KBM-7 (cell line): Measurements from ENCODE around the gene UNC79.
"Not testable (repeated sequence)": the region's sequence is repeated elsewhere in the genome, so short reads cannot be mapped to it uniquely, and the experiment has no call there.

Experiments
- DNase-seq: peaks from one replicate; pipeline ENCODE4 v3.0.0-alpha.2; 2015
- in situ Hi-C: fragments of 300-500 bp; cut with MboI; formaldehyde crosslinking; loops from 2 replicates; pipeline ENCODE4 v1.14.3; 2020; ENCODE audit warnings: low sequenced_read_pairs, low pct_unique_long_range_greater_than_20kb, mixed read lengths

The UNC79 gene

DNA sequence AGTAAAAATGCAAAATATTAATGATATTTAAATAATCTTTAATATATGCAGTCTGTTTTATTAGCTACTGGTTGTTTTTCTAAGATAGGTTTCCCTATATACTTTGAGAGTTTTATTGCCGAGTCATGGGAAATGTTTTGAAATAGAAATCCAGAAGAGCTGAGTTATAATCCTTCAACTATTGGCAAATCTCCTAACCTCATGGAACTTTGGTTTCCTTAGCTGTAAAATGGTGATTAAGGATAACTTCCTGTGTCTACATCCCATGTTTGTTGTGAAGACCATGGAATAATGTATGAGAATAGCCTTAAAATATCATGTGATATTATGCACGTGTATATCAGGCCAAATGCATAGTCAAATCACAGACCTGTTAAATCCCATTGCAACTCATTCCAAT is 51.0 kb downstream of the UNC79 start:
- in situ Hi-C loops, result no loop called here
- no peak for DNase-seq

DNA sequence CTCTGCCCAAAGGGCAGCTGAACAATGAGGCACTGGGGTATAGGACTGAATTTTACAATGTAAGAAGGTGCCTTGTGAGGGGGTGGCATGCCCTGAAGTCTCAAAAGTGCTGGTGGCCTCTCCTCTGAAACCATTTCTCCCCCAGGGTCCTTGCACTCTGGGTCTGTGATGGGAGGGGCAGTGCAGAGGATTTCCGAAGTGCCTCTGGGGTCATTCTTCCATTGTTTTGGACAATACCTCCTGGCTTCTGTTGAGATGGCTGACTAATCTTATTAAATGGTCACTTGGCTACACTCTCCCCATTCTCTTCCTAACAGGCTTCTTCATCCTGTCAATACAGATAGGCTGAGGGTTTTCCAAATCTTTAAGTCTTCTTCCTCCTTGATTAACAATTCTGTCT is 59.3 kb downstream of the UNC79 start:
- in situ Hi-C loops, result no loop called here
- no peak for DNase-seq

DNA sequence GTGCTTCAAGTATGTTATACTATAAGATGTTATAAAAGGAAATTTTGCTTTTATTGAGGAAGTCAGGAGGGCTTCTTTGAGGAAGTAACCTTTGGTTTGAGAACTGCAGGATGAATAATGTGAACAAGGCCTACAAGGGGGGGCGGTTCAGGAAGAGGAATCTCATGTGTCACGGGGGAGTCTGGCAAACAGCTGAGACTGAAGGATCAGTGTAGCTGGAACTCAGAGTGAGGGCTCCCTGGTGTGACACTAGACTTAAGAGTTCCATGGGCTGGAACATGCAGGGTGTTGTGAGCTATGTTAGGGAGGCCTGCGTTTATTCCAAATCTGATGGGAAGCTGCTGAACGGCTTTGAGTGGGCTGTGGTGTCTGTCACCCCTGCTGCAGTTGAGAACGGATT is 62.3 kb downstream of the UNC79 start:
- in situ Hi-C loops, result no loop called here
- DNase-seq, result peak; percentile 54

DNA sequence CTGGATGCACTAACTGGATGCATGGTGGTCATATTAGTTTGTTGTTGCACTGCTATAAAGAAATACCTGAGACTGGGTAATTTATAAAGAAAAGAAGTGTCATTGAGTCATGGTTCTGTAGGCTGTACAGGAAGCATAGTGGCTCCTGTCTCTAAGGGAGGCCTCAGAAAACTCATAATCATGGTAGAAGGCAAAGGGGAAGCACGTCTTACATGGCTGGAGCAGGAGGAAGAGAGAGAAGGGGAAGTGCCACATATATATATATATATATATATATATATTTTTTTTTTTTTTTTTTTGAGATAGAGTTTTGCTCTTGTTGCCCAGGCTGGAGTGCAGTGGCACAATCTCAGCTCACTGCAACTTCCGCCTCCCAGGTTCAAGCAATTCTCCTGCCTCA is 62.9 kb downstream of the UNC79 start:
- DNase-seq, result peak; percentile 58
- in situ Hi-C loops, result not testable (repeated sequence)

DNA sequence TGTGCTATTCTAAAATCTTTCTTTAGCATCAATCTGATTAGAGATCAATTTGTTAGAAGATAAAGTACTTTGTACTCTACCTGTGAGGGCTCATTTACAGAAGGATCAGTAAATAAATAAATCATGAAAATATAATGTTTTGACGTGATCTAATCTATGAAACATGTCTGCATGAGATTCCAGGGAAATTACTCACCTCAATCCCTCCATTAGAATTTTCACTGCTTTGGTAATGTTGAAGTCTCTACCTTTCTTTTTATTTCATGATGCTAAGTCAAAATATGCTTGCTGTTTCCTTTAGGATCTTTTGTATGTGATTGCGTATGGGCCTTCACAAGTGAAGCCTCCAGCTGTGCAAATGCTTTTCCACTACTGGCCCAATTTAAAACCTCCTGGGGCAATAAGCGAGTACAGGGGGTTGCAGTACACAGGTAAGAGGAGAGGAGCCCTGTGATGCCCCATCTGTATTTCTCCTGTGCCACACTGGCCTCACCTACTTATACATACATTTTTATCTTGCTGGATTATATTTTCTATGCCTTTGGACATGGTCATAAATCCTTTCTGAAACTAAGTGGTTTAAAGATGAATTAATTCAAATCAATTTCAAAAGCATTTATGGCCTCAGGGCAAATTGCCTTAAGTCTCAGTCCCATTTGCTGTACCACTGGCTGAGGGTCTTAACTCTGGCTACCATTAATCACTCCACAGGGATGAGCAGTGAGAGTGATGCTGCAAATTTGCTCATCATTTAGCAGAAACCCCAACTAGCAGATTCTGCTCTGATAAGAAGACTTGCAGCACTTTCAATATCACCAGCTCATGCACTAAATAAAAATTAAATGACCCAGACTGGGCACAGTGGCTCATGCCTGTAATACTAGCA is 66.4 kb downstream of the UNC79 start:
- no peak for DNase-seq
- in situ Hi-C loops, result no loop called here

DNA sequence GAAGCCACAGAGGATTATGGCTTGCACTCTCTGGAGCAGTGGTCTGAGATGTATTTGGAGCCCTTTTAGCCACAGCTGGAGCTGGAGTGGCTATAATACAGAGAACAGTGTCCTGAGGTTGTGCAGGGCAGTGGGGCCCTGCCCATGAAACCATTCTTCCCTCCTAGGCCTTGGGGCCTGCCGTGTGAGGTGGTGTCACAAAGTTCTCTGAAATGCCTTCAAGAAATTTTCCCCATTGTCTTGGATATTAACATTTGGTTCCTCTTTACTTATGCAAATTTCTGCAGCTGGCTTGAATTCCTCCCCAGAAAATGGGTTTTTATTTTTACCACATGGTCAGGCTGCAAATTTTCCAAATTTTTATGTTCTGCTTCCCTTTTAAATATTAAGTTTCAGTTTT is 79.3 kb downstream of the UNC79 start:
- in situ Hi-C loops, result no loop called here
- DNase-seq, result no peak

DNA sequence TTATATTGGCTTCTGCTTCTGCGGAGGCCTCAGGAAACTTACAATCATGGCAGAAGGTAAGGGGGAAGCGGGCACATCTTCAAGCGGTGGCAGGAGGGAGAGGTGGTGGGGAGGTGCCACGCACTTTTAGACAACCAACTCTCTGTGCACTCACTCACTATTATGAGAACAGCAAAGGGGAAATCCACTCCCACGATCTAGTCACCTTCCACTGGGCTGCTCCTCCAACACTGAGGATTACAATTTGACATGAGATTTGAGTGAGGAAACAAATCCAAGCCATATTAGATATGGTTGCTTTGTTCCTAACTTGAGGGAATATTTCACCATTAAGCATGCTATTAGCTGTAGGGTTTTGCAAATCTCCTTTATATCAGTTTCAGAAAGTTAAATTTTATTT is 80.3 kb downstream of the UNC79 start:
- DNase-seq, result no peak
- in situ Hi-C loops, result no loop called here

DNA sequence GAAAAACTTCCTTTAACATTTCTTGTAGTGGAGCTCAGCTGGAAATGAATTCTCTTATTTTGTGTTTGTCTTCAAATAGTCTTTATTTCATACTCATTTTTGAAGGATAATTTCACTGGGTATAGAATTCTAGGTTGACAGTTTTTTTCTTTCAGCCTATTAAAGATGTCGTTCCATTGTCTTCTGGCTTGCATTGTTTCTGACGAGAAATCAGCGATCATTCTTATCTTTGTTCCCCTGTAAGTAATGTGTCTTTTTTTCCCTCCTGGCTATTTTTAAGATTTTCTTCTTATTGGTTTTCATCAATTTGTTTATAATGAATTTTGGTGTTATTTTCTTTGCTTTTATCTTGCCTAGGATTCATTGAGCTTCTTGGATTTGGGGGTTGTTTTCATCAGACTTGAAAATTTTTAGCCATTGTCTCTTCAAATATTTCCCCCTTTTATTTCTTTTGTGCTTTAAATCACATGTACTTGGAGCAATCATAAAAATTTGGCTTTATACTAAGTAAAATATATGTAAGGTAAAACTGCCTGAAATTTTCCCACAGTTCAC is 89.4 kb downstream of the UNC79 start:
- in situ Hi-C loops, result no loop called here
- DNase-seq, result no peak

DNA sequence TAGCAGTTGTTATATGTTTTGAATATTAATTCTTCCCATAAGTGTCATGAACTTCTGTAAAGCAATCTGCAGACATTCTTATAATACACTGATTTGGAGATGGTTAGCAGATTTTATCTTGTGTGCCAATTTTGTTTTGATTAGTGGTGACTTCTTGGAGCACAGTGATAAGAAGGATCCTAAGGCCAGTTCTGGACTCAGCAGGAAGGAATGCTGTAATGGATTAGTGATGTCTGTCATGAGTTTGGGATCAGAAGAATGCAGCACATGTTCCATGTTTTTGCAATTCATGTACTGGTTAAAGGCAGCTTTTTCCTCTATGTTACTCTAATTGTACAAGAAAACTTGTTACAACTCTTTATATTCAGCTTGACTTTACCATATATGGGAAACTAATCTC is 91.5 kb downstream of the UNC79 start:
- DNase-seq, result no peak
- in situ Hi-C loops, result no loop called here

DNA sequence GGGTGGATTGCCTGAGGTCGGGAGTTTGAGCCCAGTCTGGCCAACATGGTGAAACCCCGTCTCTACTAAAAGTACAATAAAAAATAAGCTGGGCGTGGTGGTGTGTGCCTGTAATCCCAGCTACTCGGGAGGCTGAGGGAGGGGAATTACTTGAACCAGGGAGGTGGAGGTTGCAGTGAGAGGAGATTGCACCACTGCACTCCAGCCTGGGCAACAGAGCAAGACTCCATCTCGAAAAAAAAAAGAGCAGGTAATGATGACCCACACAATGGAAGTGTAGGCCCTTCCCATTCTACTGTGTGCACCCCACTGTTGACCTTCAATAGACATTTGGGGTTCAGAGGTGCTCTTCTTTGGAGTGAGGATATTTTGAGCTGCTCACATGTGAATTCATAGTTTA is 94.5 kb downstream of the UNC79 start:
- in situ Hi-C loops, result loop anchor here (25.0 kb wide), 1 partner anchor 288 kb away; no protein-coding TSS in a partner anchor
- not testable (repeated sequence) for DNase-seq

DNA sequence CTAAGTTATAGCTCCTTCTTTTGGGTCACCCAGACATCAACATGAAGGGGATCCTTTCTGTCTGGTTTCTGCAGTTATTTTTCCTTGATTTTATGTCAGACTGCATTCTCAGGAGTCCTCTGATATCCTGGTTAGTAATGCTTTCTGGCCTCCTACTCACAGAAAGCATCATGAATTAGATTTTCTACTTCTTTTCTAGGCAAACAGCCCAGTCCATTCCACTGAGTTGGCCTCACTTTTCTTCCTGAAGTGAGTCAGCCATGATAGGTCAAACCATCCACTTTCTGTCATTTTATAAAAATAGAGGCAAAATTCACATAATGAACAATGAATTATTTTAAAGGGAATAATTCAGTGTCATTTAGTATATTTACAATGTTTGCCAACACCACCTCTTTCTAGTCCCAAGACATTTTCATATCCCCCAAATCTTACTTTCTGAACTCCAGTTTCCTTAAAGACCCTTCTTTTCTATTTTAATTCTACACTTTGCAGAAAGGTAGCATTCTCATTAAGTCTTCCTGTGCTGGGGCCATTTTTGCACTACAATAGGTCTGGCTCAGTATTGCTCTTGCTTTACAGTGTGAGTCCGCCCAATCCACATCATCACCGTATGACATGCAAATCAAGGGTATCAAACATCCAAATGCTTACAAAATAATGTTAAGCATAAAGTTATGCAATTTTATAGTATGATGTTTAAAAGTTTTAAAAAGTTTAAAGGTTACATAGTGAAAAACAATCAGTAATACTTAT is 95.1 kb downstream of the UNC79 start:
- DNase-seq, result no peak
- in situ Hi-C loops, result loop anchor here (25.0 kb wide), 1 partner anchor 289 kb away; no protein-coding TSS in a partner anchor

DNA sequence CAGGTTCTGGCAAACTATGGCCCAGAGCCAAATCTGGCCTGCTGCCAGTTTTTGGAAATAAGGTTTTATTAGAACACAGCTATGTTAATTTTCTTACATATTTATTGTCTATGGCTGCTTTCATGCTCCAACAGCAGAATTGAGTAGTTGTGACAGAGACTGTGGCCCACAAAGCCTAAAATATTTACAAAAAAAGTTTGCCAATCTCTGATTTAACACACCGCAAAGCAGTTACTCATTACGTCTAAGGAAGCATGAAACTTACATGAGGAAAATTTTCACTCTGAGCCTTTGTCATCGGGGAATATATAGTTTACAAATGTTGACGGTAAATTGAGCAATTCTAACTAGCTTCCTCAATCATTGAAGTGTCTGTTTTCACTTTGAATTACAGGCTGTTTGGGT is 96.5 kb downstream of the UNC79 start:
- DNase-seq, result no peak
- in situ Hi-C loops, result loop anchor here (25.0 kb wide), 1 partner anchor 290 kb away; no protein-coding TSS in a partner anchor

DNA sequence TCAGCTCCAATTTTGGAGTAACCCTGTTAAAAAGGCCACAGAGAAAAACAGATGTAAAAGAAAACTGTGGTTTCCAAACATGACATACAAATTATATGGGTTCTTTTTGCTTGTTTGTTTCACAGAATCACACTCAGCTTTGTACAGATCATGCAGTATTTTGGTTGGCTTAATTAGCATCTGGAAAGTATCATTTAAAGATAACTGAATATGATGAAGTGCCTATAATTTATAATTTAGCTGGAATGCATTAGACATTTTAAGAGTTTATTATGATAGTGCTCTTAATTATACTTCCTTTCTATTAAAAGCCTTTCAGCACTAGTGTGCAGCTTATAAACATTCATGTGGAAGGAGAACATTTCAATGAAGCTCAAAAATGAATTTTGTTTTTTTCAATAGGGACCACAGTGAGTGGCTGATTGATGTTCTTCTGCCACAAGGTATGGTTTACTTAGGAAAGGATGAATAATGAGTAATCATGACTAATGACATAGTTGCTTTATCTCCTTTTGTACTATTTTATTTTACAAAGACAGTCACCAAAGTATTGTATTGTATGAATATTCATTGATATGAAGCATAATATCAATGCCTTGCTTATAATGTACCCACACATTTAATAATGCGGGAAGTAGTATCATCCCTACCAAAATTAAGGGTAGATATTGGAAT is 98.3 kb downstream of the UNC79 start:
- DNase-seq, result no peak
- in situ Hi-C loops, result loop anchor here (25.0 kb wide), 1 partner anchor 292 kb away; no protein-coding TSS in a partner anchor

DNA sequence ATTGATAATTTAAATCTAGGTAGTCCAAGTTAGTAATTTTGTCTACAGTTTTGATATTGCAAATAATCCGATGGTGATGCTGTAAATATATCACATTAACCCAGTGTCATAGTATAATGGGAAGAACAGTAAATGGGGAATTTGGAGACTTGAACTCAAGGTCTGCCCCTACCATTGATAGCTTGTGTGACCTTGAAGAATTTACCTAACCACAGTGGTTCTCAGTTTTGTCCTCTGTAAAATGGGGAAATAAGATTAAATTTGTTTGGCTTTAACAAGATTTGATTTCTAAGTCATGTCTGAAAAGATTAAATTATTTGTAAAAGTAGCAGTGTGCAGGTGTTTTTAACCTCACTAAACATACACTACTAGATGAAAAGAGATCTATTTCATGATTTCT is 100.9 kb downstream of the UNC79 start:
- no peak for DNase-seq
- in situ Hi-C loops, result loop anchor here (25.0 kb wide), 1 partner anchor 294 kb away; no protein-coding TSS in a partner anchor

DNA sequence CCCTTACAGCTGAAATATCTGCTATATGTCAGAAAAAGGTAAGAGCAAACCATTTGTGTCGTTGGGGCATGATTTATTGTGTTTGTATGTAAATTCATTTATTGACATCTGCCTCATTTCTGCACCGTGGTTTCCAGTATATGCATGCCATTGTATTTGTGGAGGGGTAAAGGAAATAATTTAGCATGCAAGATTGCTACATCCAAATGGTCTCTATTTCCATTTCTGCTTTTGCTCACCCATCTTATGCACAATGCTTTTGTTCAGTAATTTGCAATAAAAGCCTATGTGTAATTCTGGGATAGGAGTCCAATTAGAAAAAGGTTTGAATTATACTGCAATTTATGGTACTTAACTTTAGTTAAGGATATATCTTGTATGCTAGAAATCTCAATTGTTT is 101.8 kb downstream of the UNC79 start:
- peak; percentile 37 for DNase-seq
- in situ Hi-C loops, result loop anchor here (25.0 kb wide), 1 partner anchor 295 kb away; no protein-coding TSS in a partner anchor

DNA sequence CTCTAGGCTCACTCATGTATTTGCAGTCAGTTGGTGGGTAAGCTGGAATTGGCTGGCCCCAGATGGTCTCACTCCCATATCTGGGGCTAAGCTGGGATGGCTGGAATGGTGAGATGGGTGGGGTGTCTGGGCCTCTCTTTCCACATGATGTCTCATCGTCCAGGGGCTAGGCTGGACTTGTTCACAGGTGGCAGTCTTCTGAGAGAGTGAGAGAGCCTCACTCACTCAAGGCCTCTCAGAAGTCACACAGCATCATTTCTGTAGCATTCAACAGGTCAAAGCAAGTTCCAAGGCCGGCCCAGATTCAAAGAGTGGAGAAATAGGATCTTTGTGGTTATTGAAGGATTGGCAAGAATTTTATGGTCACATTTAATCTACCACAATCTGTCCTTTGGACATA is 102.7 kb downstream of the UNC79 start:
- DNase-seq, result no peak
- in situ Hi-C loops, result loop anchor here (25.0 kb wide), 1 partner anchor 296 kb away; no protein-coding TSS in a partner anchor

DNA sequence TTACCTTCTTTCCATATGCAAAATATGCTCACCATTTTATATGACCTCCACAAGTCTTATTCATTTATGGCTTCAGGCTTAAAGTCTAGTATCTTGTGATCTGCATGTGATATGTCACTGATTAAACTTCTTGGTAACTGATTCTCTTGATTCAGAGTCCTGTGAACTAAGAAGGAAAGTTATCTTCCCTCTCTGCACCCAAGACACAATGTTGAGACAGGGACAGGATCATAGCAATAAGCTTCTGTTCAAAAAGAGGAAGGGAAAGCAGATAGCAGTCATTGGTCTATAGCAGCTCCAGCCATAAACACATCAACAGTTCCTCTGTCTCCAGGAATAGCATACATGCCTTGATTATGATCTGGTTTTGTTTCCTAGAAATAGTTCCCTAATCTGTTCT is 103.1 kb downstream of the UNC79 start:
- peak; percentile 94 for DNase-seq
- in situ Hi-C loops, result loop anchor here (25.0 kb wide), 1 partner anchor 297 kb away; no protein-coding TSS in a partner anchor

DNA sequence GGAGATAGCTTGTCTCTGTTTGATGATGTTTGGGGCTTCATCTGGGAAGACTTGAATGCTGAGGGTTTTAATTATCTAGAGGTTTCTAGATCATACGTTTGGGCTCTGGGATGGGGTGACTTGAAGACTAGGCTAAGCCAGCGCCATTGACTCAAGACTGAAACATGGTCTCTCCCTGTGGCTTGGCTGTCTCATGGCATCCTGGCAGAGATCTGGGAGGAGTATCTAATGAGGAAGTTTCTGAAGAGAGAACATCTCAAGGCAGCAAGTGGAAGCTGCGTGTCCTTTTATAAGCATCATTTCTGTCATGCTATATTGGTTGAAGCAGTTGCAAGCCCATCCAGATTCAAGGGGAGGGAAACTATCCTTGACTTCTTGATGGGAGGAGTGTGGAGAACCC is 104.8 kb downstream of the UNC79 start:
- peak; percentile 35 for DNase-seq
- in situ Hi-C loops, result loop anchor here (25.0 kb wide), 1 partner anchor 298 kb away; no protein-coding TSS in a partner anchor

DNA sequence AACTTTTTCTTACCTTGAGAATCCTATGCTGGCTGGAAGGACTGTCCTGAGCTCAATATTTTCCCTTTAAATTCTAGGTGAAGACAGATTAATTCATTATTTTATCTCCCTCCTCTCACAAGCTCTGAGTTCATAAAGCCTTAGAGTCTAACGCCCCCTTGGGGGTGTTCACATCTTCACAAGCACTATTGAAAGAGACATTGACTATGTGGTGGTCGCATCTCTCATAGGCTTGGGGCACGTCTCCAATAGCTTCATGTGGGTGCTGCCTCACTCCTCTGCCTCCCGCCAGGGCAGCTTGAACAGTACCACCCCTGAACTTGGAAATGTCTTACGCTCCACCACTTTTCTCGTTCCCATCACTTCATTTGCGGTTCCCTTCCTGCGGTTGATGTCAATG is 106.2 kb downstream of the UNC79 start:
- peak; percentile 62 for DNase-seq
- in situ Hi-C loops, result loop anchor here (25.0 kb wide), 1 partner anchor 300 kb away; no protein-coding TSS in a partner anchor
